Measurements from ENCODE around the gene CRELD2. TPM values are rescaled to one million over a fixed set of nuclear protein-coding genes. Genes with fewer than 3 reads are reported as not detected.

The CRELD2 gene
- total and polyA plus RNA-seq, 2 of the 13 experiments (the other 11 are each of a cell fraction or from before 2014, with no cell fraction given) = 17.2 to 44.7 TPM

DNA sequence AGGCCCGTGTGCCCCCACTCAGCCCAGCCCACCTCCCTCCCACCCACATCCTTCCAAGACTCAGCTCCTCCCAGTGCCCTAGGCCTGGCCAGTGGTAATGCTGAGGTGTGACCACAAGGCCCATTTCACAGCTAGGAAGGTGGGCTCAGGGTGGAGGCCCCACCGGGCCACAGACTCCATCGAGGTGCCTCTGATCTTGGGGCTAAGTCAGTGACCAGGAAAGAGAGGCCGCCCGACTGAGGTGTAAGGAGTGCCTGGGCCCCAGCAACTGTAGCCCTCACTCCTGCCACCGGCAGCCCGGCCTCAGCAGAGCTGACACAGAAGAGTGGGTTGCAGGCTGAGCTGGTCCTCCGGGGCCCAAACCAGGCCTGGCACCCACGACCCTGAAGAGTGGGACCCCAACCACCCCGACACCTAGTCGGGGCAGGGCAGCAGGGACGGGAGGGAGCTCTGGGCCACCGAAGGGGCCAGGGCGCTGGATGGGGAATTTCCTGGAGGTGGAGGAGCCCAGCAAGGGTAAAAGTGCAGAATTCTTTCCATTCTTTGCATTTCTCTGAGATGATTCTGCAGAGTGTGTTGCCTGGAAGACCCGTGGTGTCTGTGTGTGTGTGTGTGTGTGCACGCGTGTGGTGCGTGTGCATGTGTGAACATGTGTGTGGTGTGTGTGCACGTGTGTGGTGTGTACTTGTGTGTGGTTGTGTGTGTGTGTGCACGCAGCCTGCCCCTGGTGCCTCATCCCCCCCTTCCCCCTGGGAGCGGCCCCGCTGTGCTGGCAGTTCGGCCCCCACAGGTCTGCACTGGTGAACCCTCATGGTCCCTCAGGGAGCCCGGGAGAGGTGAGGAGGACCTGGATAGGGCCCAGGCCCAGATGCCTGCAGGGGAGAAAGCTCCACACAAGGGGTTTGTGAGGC, 33.8 kb downstream of the CRELD2 start (continued):
- TF ChIP-seq BCLAF1 (IDR thresholded peaks at IDR 0.05) (no peak), REXO4 (CRISPR knock-in tag; IDR thresholded peaks at IDR 0.05; ENCODE audit: borderline replicate concordance) (no peak), SKIL (CRISPR knock-in tag; IDR thresholded peaks at IDR 0.05; ENCODE audit: borderline replicate concordance) (peak; percentile 69; the same call in 1 of the 2 replicates), HOXA5 (CRISPR knock-in tag; IDR thresholded peaks at IDR 0.05) (no peak), FOXP4 (CRISPR knock-in tag; IDR thresholded peaks at IDR 0.05) (peak; percentile 51), MXD1 (CRISPR knock-in tag; IDR thresholded peaks at IDR 0.05) (peak; percentile 58; the same call in 1 of the 2 replicates), RFXANK (CRISPR knock-in tag; IDR thresholded peaks at IDR 0.05) (no peak), SNAPC2 (CRISPR knock-in tag; IDR thresholded peaks at IDR 0.05) (no peak), SRSF4 (IDR thresholded peaks at IDR 0.05; ENCODE audit: low read depth, low read length, poor library complexity, severe bottlenecking) (no peak), NR1H2 (CRISPR knock-in tag; IDR thresholded peaks at IDR 0.05; ENCODE audit: borderline replicate concordance, low read depth) (no peak), PLSCR1 (CRISPR knock-in tag; IDR thresholded peaks at IDR 0.05; ENCODE audit: borderline replicate concordance) (no peak), NR2F2 (IDR thresholded peaks at IDR 0.05; ENCODE audit: borderline replicate concordance, low read depth) (no peak), GTF2F1 (IDR thresholded peaks at IDR 0.05; ENCODE audit: low read length) (no peak), THAP11 (CRISPR knock-in tag; IDR thresholded peaks at IDR 0.05) (peak; percentile 66), ZNF432 (CRISPR knock-in tag; IDR thresholded peaks at IDR 0.05; ENCODE audit: borderline replicate concordance) (no peak), ZNF619 (CRISPR knock-in tag; IDR thresholded peaks at IDR 0.05) (peak; percentile 31; the same call in 1 of the 2 replicates)
- TF ChIP-seq, protein P1, sequence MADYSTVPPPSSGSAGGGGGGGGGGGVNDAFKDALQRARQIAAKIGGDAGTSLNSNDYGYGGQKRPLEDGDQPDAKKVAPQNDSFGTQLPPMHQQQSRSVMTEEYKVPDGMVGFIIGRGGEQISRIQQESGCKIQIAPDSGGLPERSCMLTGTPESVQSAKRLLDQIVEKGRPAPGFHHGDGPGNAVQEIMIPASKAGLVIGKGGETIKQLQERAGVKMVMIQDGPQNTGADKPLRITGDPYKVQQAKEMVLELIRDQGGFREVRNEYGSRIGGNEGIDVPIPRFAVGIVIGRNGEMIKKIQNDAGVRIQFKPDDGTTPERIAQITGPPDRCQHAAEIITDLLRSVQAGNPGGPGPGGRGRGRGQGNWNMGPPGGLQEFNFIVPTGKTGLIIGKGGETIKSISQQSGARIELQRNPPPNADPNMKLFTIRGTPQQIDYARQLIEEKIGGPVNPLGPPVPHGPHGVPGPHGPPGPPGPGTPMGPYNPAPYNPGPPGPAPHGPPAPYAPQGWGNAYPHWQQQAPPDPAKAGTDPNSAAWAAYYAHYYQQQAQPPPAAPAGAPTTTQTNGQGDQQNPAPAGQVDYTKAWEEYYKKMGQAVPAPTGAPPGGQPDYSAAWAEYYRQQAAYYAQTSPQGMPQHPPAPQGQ (CRISPR knock-in tag; IDR thresholded peaks at IDR 0.05; ENCODE audit: borderline replicate concordance) = no peak

Measured in HepG2 (cell line).